Raji (cell line): ENCODE results near the gene CASZ1.

Source experiments
- POLR2A ChIP-seq: IDR thresholded peaks from 2 replicates; pipeline ENCODE4 v1.6.1; 2011; ENCODE audit warnings: low read depth, low read length, control low read depth; ENCODE audit not compliant: insufficient read depth

CASZ1 gene

DNA sequence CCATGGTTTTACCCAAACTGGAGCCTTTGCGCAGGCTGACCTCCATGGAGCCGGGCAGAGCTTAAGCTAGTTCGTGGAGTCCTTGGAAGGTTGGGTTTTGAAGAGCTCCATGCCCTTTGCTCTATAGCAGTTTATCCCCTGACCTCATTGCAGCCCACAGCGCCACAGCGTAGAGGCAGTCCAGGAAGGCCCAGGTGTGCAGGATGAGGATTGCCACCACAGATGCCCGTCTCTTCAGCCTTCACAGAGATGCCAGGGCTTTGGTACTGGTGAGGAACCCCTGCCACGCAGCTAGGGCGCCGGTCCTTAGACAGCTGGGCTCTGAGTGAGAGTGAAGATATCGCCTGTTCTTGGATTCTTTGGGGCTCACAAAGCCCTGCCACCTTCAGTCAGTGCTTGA, 183.1 kb downstream of the CASZ1 start:
- no peak for TF ChIP-seq POLR2A

- no peak for TF ChIP-seq POLR2A
Measured at GRCh38 chr1:10612436-10613160, 183.8 kb downstream of the CASZ1 start.

GRCh38 chr1:10610901-10611600, 185.4 kb downstream of the CASZ1 start:
- no peak for TF ChIP-seq POLR2A

GRCh38 chr1:10608690-10609089, 187.8 kb downstream of the CASZ1 start:
- no peak for TF ChIP-seq POLR2A

- no peak for TF ChIP-seq POLR2A
Measured at GRCh38 chr1:10607228-10607627, 189.2 kb downstream of the CASZ1 start.

DNA sequence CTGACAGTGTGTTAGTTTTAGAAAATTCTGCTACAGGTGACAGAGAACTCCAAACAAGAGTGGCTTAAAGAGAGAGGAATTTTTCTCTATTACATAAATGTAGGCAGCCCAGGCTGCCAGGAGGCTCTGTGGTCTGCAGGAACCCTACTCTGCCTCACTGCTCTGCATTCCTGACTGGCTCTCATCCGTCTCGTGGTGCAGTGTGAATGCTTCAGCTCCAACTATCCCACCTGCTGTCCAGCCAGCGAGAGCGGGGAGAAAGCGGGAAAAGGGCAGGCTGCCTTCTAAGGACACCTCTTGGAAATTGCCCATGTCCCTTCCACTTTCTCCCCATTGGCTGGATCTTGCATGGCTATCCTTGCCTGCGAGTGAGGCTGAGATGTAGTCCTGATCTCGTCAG, 190.4 kb downstream of the CASZ1 start:
- TF ChIP-seq POLR2A: no peak

- TF ChIP-seq POLR2A: no peak
Measured at GRCh38 chr1:10604966-10605365, 191.5 kb downstream of the CASZ1 start.

- no peak for TF ChIP-seq POLR2A
Measured at GRCh38 chr1:10602936-10603335, 193.5 kb downstream of the CASZ1 start.

DNA sequence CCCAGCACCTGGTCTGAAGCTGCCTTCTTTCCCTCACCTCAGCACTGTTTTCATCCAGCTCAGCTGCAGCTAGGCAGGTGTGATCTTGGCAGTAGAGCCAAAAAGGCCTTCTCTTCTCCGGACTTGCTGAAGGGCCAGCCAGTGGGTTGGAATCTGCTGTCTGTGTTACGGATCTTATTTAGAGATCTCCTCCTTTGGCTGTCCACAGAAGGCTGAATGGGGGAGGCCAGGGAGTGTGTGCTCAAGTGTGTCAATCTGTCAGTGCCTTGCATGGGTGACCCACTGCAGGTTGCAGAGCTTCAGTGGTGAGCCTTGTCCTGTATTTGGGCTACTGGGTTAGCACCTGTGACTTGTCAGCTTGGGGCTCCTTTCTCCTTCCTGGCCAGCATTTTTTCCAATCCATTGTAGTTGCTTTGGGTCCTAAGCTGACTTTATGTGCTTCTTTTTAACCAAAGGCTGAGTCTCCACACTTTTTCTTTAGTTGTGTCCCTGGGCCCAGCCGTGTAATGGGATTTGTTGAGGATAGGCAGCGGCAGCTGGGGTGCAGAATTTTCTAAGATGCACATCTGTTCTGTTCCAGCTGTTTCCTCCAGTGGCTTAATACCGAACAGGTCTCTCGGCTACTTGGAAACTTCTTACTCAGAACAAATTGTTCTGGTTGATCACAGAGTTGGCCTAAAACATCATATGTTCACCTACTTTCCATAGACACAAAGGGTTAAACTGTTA, 194.9 kb downstream of the CASZ1 start:
- TF ChIP-seq POLR2A: no peak

GRCh38 chr1:10599194-10599861, 197.1 kb downstream of the CASZ1 start:
- no peak for TF ChIP-seq POLR2A

DNA sequence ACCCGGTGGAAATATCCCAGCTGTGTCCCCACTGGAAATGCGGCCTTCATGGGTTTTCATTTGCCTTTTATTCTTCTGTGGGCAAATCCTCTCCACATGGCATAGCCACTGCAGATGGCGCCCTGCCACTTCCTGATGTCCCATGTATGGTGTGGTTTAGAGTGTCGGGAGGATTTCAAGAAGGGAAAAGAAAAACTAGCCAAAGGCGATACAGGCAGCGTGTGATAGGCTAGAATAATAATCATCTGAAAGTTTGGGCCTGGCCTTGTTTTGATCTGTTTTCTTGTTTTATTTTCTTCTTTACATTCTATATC, 198.1 kb downstream of the CASZ1 start:
- no peak for TF ChIP-seq POLR2A

GRCh38 chr1:10597492-10598388, 198.7 kb downstream of the CASZ1 start:
- TF ChIP-seq POLR2A: no peak

DNA sequence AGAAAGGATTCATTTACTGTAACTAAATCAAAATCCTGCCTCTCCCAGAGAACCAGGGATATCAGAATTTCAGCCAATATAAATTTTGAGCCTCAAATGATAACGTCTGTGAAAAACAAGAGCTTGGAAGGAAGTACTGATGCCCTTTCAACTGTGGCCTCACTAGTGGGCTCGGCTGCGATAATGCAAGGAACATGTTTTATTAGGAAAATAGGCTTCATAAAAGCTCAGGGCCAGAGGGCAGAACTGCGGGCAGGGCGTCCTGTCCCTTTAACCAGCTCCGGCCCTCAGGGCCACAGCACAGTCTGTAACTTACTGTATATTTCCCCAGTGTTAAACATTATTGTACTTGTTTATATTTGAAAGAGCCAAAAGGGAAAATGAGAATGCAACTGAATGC, 199.7 kb downstream of the CASZ1 start:
- no peak for TF ChIP-seq POLR2A

DNA sequence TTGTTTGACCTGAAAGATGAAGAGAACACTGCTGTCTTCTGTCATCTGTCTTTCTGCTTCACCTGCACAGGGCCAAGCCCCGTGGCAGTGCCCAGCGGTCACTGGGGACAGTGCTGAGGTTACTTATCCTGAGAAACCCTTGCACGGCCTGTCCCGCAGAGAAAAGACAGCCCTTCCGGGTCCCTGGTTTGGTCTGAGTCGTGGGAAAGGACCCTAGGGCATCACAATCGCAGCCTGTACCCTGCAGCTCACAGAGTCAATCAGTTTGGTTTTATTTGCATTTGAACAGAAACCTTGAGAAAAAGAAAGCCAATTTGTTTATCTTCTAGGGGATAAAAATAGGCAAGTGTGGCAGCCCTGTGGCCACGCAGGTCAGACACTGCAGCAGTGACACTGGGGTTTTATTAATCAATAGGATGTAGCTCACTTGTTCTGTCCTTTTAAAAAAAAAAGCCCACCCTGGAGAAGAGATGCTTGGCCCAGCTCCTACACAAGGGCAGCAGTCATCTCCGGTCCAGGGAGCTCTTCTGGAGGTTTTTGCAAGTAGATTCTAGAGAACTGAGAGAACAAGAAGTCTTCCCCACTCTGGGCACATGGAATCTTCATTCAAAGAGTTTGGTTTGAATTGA, 201.7 kb downstream of the CASZ1 start:
- no peak for TF ChIP-seq POLR2A

DNA sequence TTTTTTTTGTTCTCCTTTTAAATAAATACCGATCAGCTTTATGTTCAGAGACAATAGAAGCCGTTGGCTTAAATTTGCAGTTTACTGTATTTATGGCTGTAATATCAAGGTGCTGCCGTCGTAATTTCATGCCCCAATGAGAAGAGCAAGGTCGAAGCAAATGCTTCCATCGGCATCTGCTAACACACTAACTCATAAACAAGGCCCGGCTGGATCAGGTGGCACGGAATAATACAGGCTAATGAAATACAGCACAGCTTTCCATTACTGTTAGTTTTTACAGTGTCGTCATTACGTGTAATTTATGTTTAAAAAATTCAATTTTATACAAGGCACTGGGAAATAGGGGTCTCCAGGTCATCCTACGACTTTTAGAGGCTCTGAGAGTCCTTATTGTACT, 202.7 kb downstream of the CASZ1 start:
- TF ChIP-seq POLR2A: no peak

DNA sequence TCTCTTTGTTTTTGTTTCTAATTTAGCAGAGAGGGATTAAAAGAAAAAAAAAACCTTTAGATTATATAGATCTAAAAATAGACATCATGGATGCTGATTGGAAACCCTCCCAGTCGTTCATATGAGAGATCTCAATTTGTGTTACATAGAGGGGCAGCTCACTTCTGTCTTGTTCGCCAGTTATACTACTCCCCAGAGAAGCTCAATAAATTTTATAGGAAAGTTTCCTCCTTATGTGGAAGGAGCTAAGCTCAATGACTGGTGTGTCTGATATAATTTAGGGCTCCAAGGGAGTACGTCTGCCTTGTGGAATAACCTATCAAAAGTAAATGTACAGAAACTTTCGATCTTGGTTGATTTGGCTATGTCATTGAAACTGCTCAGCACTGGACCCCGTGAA, 204.1 kb downstream of the CASZ1 start:
- no peak for TF ChIP-seq POLR2A
